SHP77 (cell line): ENCODE measurements around the gene SCARB1.

Source experiments
- DNase-seq, 2 experiments: peaks; one replicate each; lab custom pipeline; 2025; lab: John Stamatoyannopoulos, UW

The SCARB1 gene

DNA sequence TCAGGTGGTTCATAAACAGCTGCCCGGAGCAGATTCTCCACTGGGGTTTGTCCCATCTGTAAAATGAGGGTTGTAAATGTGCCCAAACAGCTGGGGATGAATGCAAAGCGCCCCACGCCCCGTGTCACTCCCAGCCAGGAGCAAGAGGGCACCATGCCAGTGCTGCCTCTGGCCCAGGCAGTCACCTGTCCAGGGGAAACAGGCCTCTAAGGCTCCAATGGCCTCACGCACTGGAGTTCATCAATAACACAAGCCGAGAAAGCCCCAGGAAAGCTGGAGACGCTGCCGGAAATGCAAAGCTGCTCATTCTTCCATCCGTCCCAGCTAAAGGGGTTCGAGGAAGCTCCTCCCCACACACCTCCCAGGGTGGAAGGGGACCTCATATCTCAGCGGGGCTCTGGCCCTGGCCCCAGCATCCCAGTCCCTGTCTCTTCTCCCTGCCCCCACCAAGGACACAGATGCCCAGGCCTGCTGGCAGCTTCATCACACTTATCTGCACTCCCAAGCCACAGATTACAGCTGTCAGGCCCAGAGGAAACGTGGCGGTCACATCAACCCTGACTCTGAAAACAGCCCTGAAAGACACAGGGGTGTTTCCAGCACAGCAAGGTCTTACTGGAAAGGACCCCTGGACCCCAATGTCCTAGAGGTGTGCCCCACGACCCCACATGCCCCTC, 21.5 kb downstream of the SCARB1 start:
- peak in 1 of 2 experiments; percentile 31 for DNase-seq

DNA sequence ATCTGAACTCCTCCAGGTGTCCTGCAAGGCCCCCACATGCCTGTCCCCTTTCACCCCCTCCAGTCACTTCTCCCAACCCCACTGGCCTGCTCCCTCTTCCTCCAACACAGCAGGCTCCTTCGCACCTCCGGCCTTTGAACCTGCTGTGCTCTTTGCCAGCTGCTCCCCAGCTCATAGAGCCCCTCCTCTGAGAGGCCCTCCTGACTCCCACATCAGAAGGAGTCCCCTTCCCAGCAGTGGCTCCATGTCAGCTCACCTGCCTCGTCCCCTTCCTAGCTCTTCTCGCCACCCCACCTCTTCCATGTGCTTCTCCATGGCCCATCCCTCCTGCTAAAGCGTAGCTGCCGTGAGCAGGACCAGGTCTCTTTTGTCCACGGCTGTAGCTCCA, 22.1 kb downstream of the SCARB1 start:
- no peak for DNase-seq

DNA sequence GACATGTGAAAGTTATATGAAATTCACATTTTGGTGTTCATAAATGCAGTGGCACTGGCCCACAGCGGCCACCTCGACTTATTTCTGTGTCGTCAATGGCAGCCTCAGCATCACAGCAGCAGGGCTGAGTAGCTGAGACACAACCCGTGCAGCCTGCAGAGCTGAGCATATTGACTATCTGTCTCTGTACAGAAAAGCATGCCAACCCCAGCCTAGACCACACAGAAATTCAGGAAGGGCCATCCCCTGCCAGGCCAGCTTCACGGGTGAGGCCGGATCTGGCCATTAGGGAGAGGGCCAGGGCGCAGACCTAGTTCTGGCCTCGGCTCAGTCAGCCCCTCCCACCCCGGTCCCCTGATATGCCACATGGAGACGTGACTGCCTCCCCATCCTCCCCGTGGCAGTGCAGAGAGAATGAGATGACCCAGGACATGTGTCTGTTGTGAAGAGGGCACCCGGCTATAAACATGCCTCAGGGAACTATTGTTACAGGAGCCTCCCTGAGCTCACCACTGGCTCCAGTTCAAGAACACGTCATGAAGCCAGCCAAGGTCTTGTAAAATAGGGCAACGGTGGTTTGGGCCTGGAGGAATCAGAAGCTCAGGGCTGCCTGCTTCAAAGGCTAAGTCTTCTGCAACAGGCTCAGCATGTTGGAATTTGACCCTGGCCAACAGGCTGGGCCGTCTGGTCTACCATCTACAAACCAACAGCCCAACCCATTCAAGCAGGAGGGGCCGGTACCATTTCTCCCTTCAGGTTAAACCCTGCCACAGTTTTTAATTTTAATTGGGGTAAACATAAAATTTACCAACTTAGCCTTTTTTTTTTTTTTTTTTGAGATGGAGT, 25.5 kb downstream of the SCARB1 start:
- DNase-seq = peak; percentile 94 to 95

DNA sequence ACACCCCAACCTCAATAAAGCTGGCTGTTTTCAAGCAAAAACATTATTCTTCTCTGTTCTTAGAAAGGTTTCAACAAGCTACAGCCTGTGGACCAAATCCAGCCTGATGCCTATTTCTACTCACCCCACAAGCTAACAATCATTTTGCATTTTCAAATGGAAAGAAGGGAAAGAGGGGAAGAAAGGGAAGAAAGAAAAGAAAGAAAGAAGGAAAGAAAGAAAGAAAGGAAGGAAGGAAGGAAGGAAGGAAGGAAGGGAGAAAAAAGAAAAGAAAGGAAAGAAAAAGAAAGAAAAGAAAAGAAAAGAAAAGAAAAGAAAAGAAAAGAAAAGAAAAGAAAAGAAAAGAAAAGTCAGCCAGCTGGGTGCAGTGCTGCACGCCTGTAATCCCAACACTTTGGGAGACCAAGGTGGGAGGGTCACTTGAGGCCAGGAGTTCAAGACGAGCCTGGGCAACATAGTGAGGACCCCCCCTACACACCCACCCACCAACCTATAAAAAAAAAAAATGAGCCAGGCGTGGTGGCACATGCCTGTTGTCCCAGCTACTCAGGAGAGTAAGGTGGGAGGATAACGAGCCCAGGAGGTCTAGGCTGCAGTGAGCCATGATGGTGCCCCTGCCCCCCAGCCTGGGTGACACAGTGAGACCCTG, 26.3 kb downstream of the SCARB1 start:
- no peak for DNase-seq

DNA sequence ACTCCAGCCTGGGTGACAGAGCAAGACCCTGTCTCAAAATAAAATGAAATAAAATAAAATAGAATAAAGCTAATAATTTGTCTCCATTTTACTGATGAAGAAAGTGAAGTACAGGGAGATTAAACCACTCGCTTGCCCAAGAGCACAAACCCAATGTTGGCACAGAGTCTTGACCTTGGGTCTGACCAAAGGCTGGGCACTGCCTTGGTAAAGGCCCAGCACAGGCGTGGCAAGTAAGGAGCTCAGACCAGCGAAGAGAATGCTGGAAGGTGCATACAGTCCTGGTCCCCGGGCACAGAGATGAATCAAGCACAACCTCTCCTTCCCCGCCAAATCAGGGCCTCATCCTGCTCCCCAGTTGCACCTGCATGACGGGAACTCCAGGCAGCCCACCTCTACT, 26.9 kb downstream of the SCARB1 start:
- DNase-seq = no peak

DNA sequence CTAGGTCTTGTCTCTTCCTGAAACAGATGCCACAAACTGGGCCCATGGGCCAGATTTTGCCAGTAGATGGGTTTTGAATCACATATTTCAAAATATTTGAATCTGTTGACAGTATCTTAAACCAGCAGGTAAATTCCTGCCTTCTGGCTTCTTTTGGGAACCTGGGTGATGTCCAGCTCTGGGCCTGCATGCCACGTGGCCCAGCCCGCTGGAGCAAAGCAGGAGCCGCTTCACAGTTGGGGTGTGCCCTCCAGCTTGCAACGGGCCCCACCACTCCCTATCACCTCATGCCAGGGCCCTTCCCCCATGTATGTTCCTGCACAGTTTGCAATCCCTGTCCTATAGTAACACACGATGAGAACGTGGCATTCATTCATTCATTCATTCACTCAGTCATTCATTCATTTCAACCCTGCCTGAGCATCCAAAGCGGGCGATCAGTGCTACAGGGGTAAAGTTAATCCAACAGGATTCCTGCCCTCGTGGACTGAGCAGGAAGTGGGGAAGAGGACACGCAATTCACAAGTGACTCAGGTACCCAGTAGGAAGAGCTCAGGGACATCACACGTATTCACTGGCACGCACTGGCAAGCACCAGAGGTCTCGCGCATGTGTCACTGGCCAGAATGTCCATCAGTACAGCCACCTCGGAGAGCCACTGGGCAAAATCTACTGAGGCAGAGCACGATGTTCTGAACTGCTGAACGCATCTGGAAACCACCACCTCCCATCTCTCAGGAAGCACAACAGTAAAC, 27.8 kb downstream of the SCARB1 start:
- DNase-seq = no peak

DNA sequence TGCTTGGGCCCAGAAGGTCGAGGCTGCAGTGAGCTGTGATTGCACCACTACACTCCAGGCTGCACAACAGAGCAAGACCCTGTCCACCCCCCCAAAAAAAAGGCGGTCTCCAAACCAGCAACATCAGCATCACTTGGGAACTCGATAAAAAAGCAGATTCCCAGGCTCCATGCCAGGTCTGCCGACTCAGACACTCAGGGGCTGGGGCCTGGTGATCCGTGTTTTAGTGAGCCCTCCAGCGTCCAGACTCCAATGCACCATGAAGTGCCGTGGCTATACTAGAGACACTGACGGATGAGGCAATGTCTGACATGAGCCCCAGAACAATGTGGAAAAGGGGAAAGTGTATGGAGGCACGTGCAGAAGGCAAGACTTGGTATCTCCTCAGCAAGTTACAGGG, 28.8 kb downstream of the SCARB1 start:
- no peak for DNase-seq

DNA sequence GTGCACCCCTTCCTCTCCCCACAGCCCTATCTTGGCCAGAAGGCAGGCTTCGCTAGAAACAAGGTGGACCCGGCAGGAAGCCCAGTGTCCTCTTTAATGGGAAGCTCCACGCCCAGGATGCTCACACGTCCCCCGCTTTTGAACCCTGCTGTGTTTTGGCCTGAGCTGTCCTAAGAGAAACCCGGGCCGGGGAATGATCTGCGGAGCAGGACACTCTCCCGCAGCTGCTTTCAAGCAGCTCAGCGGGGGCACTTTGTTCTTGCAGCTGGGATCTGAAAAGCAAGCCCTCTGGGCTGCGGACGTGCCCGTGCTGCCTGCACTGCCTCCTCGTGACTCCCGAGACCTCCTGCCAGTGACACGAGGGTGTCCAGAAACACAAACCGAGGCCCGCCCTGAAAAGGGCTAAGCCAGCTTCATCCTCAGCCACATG, 30.0 kb downstream of the SCARB1 start:
- DNase-seq = no peak

DNA sequence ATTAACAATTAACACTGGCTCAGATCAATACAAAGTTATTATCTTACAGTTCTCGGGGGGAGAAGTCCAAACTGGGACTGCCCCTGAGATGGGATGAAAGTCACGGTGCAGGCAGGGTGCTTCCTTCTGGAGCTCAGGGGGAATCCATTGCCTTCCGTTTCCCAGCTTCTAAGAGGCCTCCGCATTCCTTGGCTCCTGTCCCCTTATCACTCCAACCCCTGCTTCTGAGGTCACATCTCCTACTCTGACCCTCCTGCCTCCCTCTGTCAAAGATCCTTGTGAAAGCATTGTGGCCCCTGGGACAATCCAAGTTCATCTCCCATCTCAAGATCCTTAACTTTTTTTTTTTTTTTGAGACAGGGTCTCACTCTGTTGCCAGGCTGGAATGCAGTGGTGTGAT, 30.8 kb downstream of the SCARB1 start:
- no peak for DNase-seq

DNA sequence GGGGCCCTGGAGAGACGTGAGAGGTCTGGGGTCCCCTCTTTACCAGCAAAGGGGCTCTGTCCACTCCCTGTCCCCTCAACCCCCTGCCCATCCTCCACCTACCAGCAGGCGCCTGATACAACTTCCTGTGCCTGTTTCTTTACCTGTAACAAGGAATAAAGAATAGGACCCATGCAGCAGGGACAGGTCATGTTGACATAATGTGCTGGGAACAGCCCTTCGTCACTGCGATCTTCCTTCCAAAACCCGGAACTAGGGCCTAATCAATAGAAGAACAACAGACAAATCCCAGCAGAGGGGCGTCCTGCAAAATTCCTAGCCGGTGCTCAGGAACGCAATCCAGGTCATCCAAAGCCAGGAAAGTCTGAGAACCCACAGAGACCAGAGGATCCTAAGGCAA, 32.1 kb downstream of the SCARB1 start:
- DNase-seq = no peak

DNA sequence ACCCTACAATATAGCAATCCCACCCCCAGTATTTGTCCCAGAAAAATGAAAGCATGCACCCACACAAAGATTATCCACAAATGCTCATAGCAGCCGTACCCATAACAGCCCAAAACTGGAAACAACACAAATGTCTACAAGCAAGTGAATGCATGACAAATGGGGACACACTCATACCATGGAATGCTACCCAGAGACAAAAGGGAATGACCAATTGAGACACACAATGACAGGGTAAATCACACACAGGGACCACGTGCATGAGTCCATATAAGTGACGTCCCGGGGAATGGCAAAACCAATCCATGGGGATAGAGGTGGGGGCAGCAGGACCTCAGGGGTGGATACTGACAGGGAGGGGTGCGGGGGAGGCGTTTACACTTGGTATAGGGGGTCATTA, 33.4 kb downstream of the SCARB1 start:
- DNase-seq = no peak

DNA sequence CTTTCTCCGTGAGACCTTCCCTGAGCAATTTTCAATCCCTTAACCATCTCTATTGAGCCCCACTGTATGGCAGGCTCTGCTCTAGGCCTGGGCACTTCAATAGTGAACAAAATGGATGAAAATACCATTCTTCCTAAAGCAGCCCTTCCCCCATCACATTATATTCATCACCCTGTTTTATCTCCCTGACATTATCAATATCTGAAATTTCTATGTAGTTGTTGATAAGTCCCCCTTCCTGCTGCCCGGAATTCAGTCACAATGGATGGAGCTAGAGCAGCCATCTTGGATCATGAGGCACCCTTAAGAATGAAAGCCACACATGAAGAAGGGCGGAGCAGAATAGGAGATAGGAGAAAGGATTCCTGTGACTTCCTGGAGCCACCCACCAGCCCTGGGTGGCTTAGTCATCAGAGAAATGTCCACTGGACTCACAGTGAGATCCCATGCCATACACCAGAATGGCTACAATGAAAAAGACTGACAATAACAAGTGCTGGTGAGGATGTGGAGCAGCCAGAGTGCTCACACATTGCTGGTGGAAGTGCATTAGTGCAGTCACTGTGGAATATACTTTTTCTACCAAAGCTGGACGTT, 33.9 kb downstream of the SCARB1 start:
- DNase-seq = no peak

DNA sequence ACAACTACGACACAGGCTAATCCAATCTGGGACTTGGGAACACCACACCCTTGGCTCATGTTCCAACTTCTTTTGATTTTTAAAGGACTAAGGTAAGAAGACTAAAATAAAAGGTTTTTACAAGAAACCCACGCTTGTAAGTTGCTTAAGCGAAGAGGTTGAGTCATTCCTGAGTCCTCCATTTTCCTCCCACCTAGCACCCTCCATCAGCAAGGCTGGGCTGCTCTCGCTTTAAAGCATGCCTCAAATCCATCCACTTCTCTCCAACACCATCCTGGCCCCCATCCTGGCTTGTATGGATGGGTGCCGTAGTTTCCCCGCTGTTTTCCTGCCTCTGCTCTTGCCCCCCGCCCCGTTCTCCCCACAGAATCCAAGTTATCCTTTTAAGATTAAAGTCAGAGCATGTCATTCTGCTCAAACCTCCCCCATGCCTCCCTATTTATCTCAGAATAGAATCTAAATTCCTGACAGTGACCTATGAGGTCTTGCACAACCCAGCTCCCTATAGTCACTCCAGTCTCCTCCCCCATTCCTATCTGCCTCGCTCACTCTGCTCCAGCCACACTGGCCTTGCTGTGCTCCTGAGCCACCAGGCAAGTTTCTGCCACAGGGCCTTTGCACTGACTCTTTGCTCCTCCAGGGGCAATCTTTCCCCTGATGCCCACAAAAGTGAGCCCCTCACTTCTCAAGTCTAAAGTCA, 34.5 kb downstream of the SCARB1 start:
- no peak for DNase-seq

DNA sequence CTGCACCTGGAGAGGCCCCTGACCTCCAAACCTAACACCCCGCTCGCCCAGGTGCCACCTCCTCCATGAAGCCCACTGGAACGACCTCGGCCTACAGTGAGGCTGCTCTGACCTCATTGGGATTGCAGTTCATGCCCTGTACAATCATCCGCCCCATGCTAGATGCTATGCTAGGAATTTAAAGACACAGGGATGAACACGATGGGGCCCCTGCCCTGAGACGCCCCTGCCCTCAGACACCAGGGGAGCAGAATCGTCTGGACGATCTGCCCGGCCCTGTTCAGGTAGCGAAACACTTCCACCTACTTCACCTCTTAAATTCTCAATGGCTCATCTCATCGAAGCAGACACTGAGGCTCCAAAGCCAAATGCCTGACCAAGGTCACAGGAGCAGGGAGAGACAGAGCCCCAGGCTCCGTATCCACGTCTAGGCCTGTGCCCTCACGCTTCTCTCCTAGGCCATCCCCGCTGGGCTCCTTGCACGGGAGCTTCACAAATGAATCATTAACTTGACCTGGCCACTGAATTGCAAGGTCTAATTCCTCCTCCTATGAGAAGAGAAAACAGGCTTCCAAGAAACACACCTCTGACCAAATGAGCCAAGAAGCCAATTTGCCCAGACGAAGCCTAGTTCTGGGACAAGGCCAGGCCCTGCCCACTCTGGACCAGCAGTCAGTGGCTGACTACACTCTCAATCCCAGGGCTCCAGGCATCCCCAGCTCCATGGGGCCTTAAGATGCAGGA, 35.2 kb downstream of the SCARB1 start:
- DNase-seq = no peak

DNA sequence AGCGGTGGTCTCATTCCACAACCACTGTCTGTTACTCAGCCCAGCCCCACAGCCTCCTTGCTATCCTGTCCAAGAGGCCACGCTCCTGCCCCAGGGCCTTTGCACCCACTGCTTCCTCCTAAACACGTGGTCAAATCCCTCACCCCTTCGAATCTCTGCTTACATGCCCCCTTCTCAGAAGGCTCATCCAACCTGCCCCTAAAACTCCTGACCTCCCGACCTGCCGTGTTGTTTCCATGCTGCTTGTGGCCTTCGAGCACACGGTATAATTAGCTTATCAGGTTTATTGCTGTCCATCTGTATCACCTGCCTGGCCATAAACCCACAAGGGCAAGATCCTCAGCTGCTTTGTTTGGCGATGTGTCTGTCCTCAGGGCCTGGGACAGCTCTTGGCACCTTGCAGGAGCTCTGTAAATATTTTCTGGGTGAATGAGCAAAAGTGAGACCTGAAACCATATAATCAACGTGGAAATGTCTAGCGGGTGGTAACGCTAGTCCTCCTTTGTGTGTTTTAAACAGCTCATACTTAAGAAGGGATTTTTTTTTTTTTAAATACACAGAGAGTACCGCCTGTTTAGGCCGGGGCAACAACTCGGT, 36.0 kb downstream of the SCARB1 start:
- DNase-seq = peak in 1 of 2 experiments; percentile 33

DNA sequence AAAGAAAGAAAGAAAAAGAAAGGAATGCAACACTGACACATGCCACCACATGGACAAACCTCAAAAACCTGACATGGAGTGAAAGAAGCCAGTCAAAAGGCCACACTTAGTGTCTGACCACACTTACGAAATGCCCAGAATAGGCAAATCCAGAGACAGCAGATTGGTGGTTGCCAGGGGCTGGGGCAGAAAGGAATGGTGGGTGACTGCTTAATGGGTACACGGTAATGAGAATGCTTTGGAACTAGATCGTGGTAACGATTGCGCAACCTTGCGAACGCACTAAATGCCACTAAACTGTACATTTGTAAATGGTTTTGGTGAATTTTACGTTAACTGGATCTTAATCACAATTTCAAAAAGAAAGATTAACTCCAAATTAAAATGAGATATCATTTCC, 39.5 kb downstream of the SCARB1 start:
- no peak for DNase-seq

DNA sequence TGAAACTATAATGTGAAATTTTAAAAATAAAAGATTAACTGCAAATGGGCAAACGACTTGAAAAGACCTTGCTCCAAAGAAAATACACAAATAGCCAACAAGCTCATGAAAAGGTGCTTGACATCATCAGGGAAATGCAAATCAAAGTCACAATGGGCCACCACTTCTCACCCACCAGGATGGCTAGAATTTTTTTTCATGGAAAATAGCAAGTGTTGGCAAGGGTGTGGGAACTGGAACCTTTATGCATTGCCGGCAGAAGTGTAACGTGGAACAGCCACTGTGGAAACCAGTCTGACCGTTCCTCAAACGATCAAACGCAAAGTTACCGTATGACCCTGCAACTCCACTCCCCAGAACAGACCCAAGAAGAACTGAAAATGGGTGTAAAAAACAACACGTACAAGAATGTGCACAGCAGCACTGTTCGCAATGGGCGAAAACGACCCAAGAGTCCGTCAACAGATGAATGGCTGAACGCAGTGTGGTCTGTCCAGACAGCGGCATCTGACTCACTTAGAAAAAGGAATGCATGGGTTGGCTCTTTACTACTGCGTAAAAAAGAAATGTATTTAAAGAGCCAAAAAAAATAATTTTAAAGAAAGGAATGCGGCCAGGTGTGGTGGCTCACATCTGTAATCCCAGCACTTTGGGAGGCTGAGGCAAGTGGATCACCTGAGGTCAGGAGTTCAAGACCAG, 40.2 kb downstream of the SCARB1 start:
- no peak for DNase-seq

DNA sequence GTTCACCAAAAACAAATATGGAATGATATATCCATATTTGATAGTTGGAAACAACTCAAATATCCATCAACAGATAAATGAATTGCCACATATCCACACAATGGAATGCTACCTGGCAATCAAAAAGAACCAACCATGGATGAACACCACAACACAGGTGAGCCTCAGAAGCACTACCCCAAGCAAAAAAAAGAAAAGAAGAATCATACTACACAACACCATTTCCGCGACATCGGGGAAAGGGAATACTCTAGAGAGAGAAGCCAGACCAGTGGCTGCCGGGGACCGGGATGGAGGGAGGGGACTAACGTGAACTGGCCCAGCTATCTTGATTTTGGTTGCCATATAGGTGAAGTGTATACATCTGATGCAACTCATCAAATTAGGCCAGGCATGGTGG, 41.4 kb downstream of the SCARB1 start:
- DNase-seq = no peak
